ENCODE results near the gene C17orf58. TPM values are rescaled to one million over a fixed set of nuclear protein-coding genes. Genes with fewer than 3 reads are reported as not detected.

The C17orf58 gene
- total RNA-seq, 1 donor from 2014 or later, result 8.5 TPM

GRCh38 chr17:67994817-67995569 is 1.3 kb downstream of the C17orf58 start:
- Histone ChIP-seq H3K79me2 (ENCODE audit: insufficient read depth, low read length) (no peaks in the 10 kb centered on the region), H3K9me3 (ENCODE audit: insufficient read depth, low read depth, low read length) (no peaks in the 10 kb centered on the region), H3K4me1 (ENCODE audit: insufficient read depth, low read length) (peaks cover 23% of the 10 kb centered on the region), H4K20me1 (ENCODE audit: insufficient read depth, low read length) (no peaks in the 10 kb centered on the region), H3K4me2 (ENCODE audit: low read length) (peak overlapping the region; percentile 99), H3K27ac (ENCODE audit: low read depth, low read length) (peak overlapping the region; percentile 25), H3K4me3 (ENCODE audit: insufficient read depth, low read depth, low read length) (peak overlapping the region; percentile 71), H3K9ac (ENCODE audit: low read length) (peak overlapping the region; percentile 73), H3K36me3 (ENCODE audit: insufficient read depth, low read length) (no peaks in the 10 kb centered on the region), H3K27me3 (ENCODE audit: insufficient read depth, low read length) (no peaks in the 10 kb centered on the region), H2AFZ (ENCODE audit: low read depth, low read length) (no peak overlapping the region)
- peaks cover 9% of the 10 kb centered on the region for H3K27me3 Mint-ChIP-seq (ENCODE audit: low read depth, unreplicated experiment)
- no peaks in the 10 kb centered on the region for H3K36me3 Mint-ChIP-seq (ENCODE audit: low read depth, unreplicated experiment)
- peak; percentile 37 for FAIRE-seq
- peak overlapping the region; percentile 72 for H3K4me3 Mint-ChIP-seq (ENCODE audit: unreplicated experiment)
- DNase-seq (ENCODE audit: low read depth), result peak; percentile 69
- H3K27ac Mint-ChIP-seq (ENCODE audit: unreplicated experiment), result no peak overlapping the region
- H3K4me1 Mint-ChIP-seq (ENCODE audit: low read depth, unreplicated experiment), result peaks cover 13% of the 10 kb centered on the region
- no peaks in the 10 kb centered on the region for H3K9me3 Mint-ChIP-seq (ENCODE audit: unreplicated experiment)
- TF ChIP-seq EZH2 (IDR thresholded peaks at IDR 0.05; ENCODE audit: insufficient read depth, low read length), result no peak
- TF ChIP-seq CTCF (IDR thresholded peaks at IDR 0.05; ENCODE audit: insufficient read depth, low read depth, low read length), result no peak

- peaks cover 9% of the 10 kb centered on the region for H3K27me3 Mint-ChIP-seq (ENCODE audit: low read depth, unreplicated experiment)
- peak overlapping the region; percentile 72 for H3K4me3 Mint-ChIP-seq (ENCODE audit: unreplicated experiment)
- H3K4me2 ChIP-seq (ENCODE audit: low read length), result peak overlapping the region; percentile 99
- peak overlapping the region; percentile 69 for H3K27ac ChIP-seq (ENCODE audit: low read depth, low read length)
- H3K27me3 ChIP-seq (ENCODE audit: insufficient read depth, low read length), result no peaks in the 10 kb centered on the region
- TF ChIP-seq EZH2 (IDR thresholded peaks at IDR 0.05; ENCODE audit: insufficient read depth, low read length), result no peak
- TF ChIP-seq CTCF (IDR thresholded peaks at IDR 0.05; ENCODE audit: insufficient read depth, low read depth, low read length), result no peak
- H3K36me3 Mint-ChIP-seq (ENCODE audit: low read depth, unreplicated experiment), result no peaks in the 10 kb centered on the region
- H3K4me1 ChIP-seq (ENCODE audit: insufficient read depth, low read length), result peaks cover 23% of the 10 kb centered on the region
- peak overlapping the region; percentile 85 for H3K9ac ChIP-seq (ENCODE audit: low read length)
- no peaks in the 10 kb centered on the region for H3K36me3 ChIP-seq (ENCODE audit: insufficient read depth, low read length)
- no peaks in the 10 kb centered on the region for H3K9me3 Mint-ChIP-seq (ENCODE audit: unreplicated experiment)
- H3K9me3 ChIP-seq (ENCODE audit: insufficient read depth, low read depth, low read length), result no peaks in the 10 kb centered on the region
- peaks cover 10% of the 10 kb centered on the region for H3K4me1 Mint-ChIP-seq (ENCODE audit: low read depth, unreplicated experiment)
- FAIRE-seq, result no peak
- DNase-seq (ENCODE audit: low read depth), result no peak
- H3K27ac Mint-ChIP-seq (ENCODE audit: unreplicated experiment), result peak overlapping the region; percentile 91
- H3K79me2 ChIP-seq (ENCODE audit: insufficient read depth, low read length), result no peaks in the 10 kb centered on the region
- peak overlapping the region; percentile 62 for H3K4me3 ChIP-seq (ENCODE audit: insufficient read depth, low read depth, low read length)
- peak overlapping the region; percentile 69 for H2AFZ ChIP-seq (ENCODE audit: low read depth, low read length)
- H4K20me1 ChIP-seq (ENCODE audit: insufficient read depth, low read length), result no peaks in the 10 kb centered on the region
These were observed 2.3 kb downstream of the C17orf58 start for GRCh38 chr17:67993998-67994361.
